ENCODE results near the gene DROSHA.

Gene DROSHA

DNA sequence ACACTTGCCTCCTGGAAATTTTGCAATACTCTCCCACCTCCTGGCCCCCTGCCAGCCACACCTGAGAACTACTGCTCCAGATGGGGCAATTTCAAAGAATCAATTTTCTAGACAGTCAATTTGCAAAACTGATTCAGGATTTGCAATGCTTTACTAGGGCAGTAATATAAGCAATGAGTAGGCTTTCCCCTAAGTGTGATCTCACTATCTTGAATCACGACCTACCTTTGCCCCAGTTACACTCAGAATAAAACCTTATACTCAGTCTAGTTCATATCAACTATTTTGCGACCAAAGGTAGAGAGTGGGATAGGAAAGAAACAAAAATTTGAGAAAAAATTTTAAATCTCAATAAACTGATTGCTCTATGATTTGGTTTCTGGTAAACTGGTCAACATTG, 54.4 kb downstream of the DROSHA start:
- in situ Hi-C loops (cut with HindIII; ENCODE audit: low pct_ligation_motif_present, low sequenced_read_pairs): no loop called here
- DNase-seq: no peak
- TF ChIP-seq, protein P1, sequence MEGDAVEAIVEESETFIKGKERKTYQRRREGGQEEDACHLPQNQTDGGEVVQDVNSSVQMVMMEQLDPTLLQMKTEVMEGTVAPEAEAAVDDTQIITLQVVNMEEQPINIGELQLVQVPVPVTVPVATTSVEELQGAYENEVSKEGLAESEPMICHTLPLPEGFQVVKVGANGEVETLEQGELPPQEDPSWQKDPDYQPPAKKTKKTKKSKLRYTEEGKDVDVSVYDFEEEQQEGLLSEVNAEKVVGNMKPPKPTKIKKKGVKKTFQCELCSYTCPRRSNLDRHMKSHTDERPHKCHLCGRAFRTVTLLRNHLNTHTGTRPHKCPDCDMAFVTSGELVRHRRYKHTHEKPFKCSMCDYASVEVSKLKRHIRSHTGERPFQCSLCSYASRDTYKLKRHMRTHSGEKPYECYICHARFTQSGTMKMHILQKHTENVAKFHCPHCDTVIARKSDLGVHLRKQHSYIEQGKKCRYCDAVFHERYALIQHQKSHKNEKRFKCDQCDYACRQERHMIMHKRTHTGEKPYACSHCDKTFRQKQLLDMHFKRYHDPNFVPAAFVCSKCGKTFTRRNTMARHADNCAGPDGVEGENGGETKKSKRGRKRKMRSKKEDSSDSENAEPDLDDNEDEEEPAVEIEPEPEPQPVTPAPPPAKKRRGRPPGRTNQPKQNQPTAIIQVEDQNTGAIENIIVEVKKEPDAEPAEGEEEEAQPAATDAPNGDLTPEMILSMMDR (IDR thresholded peaks at IDR 0.05; ENCODE audit: low read depth, low read length, missing control alignments): no peak

DNA sequence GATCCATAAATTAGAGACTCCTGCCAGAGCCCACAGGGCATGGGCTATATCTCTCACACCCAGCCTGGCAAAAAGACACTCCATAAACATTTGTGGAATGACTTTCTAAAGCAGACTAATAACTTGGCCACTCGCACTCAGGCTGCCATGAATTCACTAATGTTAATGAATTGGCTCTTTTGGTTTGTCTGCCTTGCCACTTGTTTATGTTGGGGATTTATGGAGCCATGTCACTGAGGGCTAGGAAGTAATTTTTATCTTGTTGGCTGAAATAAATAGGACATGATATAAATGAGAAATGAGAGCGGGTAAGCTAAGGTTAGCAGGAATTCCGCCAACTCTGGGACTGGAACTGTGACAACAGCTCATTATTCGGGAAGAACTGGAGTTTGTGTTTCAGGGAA, 55.2 kb downstream of the DROSHA start:
- TF ChIP-seq, protein P1 (IDR thresholded peaks at IDR 0.05; ENCODE audit: low read depth, low read length, missing control alignments): no peak
- Histone ChIP-seq H3K4me3 (ENCODE audit: low read depth, low read length) (no peak overlapping the region), H3K36me3 (replicated peaks) (peaks cover 8% of the 10 kb centered on the region), H3K27ac (no peak overlapping the region), H3K27me3 (replicated peaks) (no peaks in the 10 kb centered on the region)
- in situ Hi-C loops (cut with HindIII; ENCODE audit: low pct_ligation_motif_present, low sequenced_read_pairs): no loop called here
- no peak for DNase-seq

More for the DNA sequence above, 54.4 kb downstream of the DROSHA start:
- no peak overlapping the region for H3K27ac ChIP-seq
- H3K36me3 ChIP-seq (replicated peaks): peaks cover 8% of the 10 kb centered on the region
- H3K27me3 ChIP-seq (replicated peaks): no peaks in the 10 kb centered on the region
- H3K4me3 ChIP-seq (ENCODE audit: low read depth, low read length): no peak overlapping the region

DNA sequence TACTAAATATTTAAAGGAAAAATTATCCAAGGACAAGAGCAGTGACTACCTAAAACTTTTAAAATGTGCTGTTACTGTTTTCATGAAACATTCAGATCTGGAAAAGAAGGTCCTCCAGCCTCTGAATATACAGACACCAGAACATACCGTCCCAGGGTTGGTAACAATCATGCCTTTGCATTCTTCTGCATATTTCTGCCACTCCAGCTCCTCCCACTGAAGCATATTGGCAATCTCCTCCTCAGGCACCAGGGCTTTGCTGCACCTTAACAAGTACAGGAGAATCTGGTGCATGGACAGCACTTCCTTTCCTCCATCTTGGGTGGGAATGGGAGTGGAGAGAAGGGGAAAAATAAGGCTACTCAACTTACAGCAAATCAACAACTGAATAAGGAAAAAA, 60.0 kb downstream of the DROSHA start:
- peaks cover 10% of the 10 kb centered on the region for H3K36me3 ChIP-seq (replicated peaks)
- in situ Hi-C loops (cut with HindIII; ENCODE audit: low pct_ligation_motif_present, low sequenced_read_pairs): no loop called here
- H3K27ac ChIP-seq: no peak overlapping the region
- TF ChIP-seq, protein P1 (IDR thresholded peaks at IDR 0.05; ENCODE audit: low read depth, low read length, missing control alignments): no peak
- H3K27me3 ChIP-seq (replicated peaks): no peaks in the 10 kb centered on the region
- no peak overlapping the region for H3K4me3 ChIP-seq (ENCODE audit: low read depth, low read length)
- DNase-seq: peak; percentile 5

DNA sequence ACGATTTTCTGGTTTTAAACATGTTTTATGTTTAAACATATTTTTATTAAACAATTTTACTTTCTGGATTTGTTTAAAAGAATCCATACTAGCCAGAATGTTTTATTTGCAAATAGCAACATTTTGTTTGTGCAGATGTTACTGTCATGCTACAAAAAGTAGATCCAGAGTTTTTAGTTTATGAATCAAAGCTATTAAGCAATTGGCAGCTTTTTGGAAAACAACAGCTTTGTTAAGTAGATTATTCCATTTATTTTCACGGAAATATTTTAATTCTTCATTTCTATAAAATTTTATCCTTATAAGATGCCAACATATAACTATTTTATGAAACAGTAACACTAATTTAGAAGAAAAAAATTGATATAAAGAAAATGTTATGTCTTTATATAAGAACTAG, 60.9 kb downstream of the DROSHA start:
- DNase-seq: no peak
- H3K36me3 ChIP-seq (replicated peaks): peaks cover 15% of the 10 kb centered on the region
- H3K4me3 ChIP-seq (ENCODE audit: low read depth, low read length): no peak overlapping the region
- no peak overlapping the region for H3K27ac ChIP-seq
- in situ Hi-C loops (cut with HindIII; ENCODE audit: low pct_ligation_motif_present, low sequenced_read_pairs): no loop called here
- TF ChIP-seq, protein P1 (IDR thresholded peaks at IDR 0.05; ENCODE audit: low read depth, low read length, missing control alignments): no peak
- no peaks in the 10 kb centered on the region for H3K27me3 ChIP-seq (replicated peaks)

DNA sequence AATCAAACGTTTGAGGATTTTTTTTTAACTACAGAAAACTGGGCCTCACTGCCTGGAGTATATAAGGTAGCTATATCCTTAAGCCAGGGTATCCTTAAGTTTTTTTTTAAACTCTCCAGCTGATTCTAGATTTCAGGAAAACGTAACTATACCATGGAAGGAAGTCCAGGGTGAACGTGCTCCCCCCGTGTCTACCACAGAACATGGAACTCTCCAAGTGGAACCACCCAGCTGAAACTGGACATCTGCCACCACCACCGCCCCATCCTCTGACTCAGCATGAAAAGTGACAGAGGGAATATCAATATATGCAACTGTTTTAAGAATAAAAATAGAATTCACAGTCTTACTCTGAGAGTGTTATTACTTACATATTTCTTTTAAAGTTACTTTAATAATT, 61.3 kb downstream of the DROSHA start:
- H3K4me3 ChIP-seq (ENCODE audit: low read depth, low read length): no peak overlapping the region
- DNase-seq: peak; percentile 65
- no peak overlapping the region for H3K27ac ChIP-seq
- no peaks in the 10 kb centered on the region for H3K27me3 ChIP-seq (replicated peaks)
- in situ Hi-C loops (cut with HindIII; ENCODE audit: low pct_ligation_motif_present, low sequenced_read_pairs): no loop called here
- TF ChIP-seq, protein P1 (IDR thresholded peaks at IDR 0.05; ENCODE audit: low read depth, low read length, missing control alignments): no peak
- H3K36me3 ChIP-seq (replicated peaks): peaks cover 17% of the 10 kb centered on the region

DNA sequence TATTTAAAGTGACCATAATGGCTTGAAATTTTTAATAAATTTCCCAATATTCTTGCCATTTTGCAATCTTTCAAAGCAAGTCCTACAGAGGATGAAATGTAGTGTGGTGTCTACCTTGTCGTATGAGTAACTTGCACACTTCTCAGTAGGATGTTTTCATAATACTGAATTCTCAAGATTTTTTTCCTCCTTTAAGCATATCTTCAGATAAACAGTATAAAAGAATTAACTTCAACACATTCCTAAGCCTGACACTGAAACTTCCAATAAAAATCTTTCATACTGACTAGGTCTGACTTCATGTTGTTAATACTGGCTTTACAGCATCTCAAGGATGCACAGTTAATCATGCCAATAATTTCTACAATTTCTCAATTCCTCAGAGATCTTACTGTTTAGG, 62.0 kb downstream of the DROSHA start:
- in situ Hi-C loops (cut with HindIII; ENCODE audit: low pct_ligation_motif_present, low sequenced_read_pairs): no loop called here
- H3K27ac ChIP-seq: no peak overlapping the region
- H3K27me3 ChIP-seq (replicated peaks): no peaks in the 10 kb centered on the region
- no peak overlapping the region for H3K4me3 ChIP-seq (ENCODE audit: low read depth, low read length)
- peaks cover 15% of the 10 kb centered on the region for H3K36me3 ChIP-seq (replicated peaks)
- no peak for DNase-seq
- TF ChIP-seq, protein P1 (IDR thresholded peaks at IDR 0.05; ENCODE audit: low read depth, low read length, missing control alignments): no peak

Data from brain microvascular endothelial cell (primary cell).